ENCODE data around the gene PTPRK. TPM values are rescaled to one million over a fixed set of nuclear protein-coding genes. Genes with fewer than 3 reads are reported as not detected.

The PTPRK gene
- total and polyA plus RNA-seq, 9 of the 15 experiments (the other 6 are each of a cell fraction or from before 2014, with no cell fraction given): 0.04 to 0.51 TPM; not detected in 7

- Histone ChIP-seq H3K27me3 (ENCODE audit: control insufficient read depth in 2 of 2, insufficient read depth in 2 of 2, low read length in 2 of 2) (no peaks in the 10 kb centered on the region), H3K9me3 (replicated peaks; ENCODE audit: control insufficient read depth, insufficient read depth, low read depth, low read length) (no peaks in the 10 kb centered on the region), H3K79me2 (ENCODE audit: control insufficient read depth, insufficient read depth, low read length) (no peaks in the 10 kb centered on the region), H3K4me1 (replicated peaks in 1 of 2; ENCODE audit: control insufficient read depth in 2 of 2, insufficient read depth in 2 of 2, low read length in 2 of 2) (no peaks in the 10 kb centered on the region), H3K9me1 (ENCODE audit: control insufficient read depth, insufficient read depth, low read length) (no peaks in the 10 kb centered on the region), H2AFZ (ENCODE audit: low read depth, low read length) (no peak overlapping the region), H3K36me3 (ENCODE audit: control insufficient read depth, insufficient read depth, low read length) (no peaks in the 10 kb centered on the region), H3K4me2 (ENCODE audit: insufficient read depth, low read length) (no peak overlapping the region), H3K4me3 (no peak overlapping the region), H3K27ac (ENCODE audit: extremely low read depth, low read depth, low read length) (no peak overlapping the region), H3K9ac (ENCODE audit: insufficient read depth in 1 of 2, low read depth in 2 of 2, low read length in 2 of 2) (no peak overlapping the region), H4K20me1 (replicated peaks; ENCODE audit: control insufficient read depth, insufficient read depth, low read length) (no peaks in the 10 kb centered on the region)
- WGBS (ENCODE audit: insufficient coverage, low coverage, missing lambda C conversion rate): 0% methylated on average over 2 of the region's 2 CpGs
- BruUV-seq (replicated peaks): no TSS peak
- CTCF ChIA-PET (ENCODE audit: low intra/inter-chr PET ratio): no interaction called here
- ATAC-seq: no peak
- FAIRE-seq: no peak
- TF ChIP-seq TEAD4 (IDR thresholded peaks at IDR 0.05; ENCODE audit: low read length): no peak
- TF ChIP-seq TEAD4 (CRISPR knock-in tag; IDR thresholded peaks at IDR 0.05; ENCODE audit: borderline replicate concordance): no peak
- TF ChIP-seq HMG20B (CRISPR knock-in tag; IDR thresholded peaks at IDR 0.05): no peak
- TF ChIP-seq SMARCE1 (IDR thresholded peaks at IDR 0.05): no peak
- TF ChIP-seq NRF1 (conservative IDR thresholded peaks at IDR 0.05 in 1 of 2, IDR thresholded peaks at IDR 0.05 in 1 of 2): no peak
- TF ChIP-seq TBL1XR1 (IDR thresholded peaks at IDR 0.05; ENCODE audit: low read length in 2 of 2): no peak
- no peak for TF ChIP-seq ARID4B (CRISPR knock-in tag; IDR thresholded peaks at IDR 0.05)
- no peak for TF ChIP-seq TCF3 (CRISPR knock-in tag; IDR thresholded peaks at IDR 0.05)
- no peak for TF ChIP-seq GATAD2B (IDR thresholded peaks at IDR 0.05; ENCODE audit: borderline replicate concordance)
- TF ChIP-seq CUX1 (CRISPR knock-in tag; IDR thresholded peaks at IDR 0.05): no peak
- TF ChIP-seq ZNF134 (CRISPR knock-in tag; conservative IDR thresholded peaks at IDR 0.05): no peak
- no peak for TF ChIP-seq ZNF695 (CRISPR knock-in tag; IDR thresholded peaks at IDR 0.05)
- TF ChIP-seq ZNF3 (CRISPR knock-in tag; IDR thresholded peaks at IDR 0.05): no peak
- TF ChIP-seq ZFPM2 (CRISPR knock-in tag; IDR thresholded peaks at IDR 0.05): no peak
- TF ChIP-seq RBM39 (optimal IDR thresholded peaks at IDR 0.05; ENCODE audit: low read depth, low read length): no peak
- TF ChIP-seq ZNF143 (CRISPR knock-in tag; IDR thresholded peaks at IDR 0.05): no peak
- DNase-seq (ENCODE audit: extremely low read depth in 1 of 4, low spot score in 3 of 4): no peak
- in situ Hi-C loops (cut with MboI): no loop called here
- intact Hi-C loops (cut with micrococcal nuclease): no loop called here
- POLR2A ChIA-PET: no interaction called here
Observed at GRCh38 chr6:128111096-128111495, 409.3 kb downstream of the PTPRK start.

Data from K562 (cell line).